Measurements from ENCODE around the gene KRTDAP.

KRTDAP gene

GRCh38 chr19:35531291-35531690 is 41.0 kb upstream of the KRTDAP start:
- in situ Hi-C loops (cut with MboI; ENCODE audit: low pct_unique_long_range_greater_than_20kb, low sequenced_read_pairs, unreplicated experiment) = no loop called here
- no peak for DNase-seq (ENCODE audit: low spot score)
- TF ChIP-seq, protein P1, sequence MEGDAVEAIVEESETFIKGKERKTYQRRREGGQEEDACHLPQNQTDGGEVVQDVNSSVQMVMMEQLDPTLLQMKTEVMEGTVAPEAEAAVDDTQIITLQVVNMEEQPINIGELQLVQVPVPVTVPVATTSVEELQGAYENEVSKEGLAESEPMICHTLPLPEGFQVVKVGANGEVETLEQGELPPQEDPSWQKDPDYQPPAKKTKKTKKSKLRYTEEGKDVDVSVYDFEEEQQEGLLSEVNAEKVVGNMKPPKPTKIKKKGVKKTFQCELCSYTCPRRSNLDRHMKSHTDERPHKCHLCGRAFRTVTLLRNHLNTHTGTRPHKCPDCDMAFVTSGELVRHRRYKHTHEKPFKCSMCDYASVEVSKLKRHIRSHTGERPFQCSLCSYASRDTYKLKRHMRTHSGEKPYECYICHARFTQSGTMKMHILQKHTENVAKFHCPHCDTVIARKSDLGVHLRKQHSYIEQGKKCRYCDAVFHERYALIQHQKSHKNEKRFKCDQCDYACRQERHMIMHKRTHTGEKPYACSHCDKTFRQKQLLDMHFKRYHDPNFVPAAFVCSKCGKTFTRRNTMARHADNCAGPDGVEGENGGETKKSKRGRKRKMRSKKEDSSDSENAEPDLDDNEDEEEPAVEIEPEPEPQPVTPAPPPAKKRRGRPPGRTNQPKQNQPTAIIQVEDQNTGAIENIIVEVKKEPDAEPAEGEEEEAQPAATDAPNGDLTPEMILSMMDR (IDR thresholded peaks at IDR 0.05; ENCODE audit: extremely low read depth, insufficient read depth, missing control alignments) = no peak

GRCh38 chr19:35529241-35530218 is 39.3 kb upstream of the KRTDAP start:
- DNase-seq (ENCODE audit: low spot score) = no peak
- in situ Hi-C loops (cut with MboI; ENCODE audit: low pct_unique_long_range_greater_than_20kb, low sequenced_read_pairs, unreplicated experiment) = no loop called here
- TF ChIP-seq, protein P1 (IDR thresholded peaks at IDR 0.05; ENCODE audit: extremely low read depth, insufficient read depth, missing control alignments) = no peak

- TF ChIP-seq, protein P1 (IDR thresholded peaks at IDR 0.05; ENCODE audit: extremely low read depth, insufficient read depth, missing control alignments) = no peak
- in situ Hi-C loops (cut with MboI; ENCODE audit: low pct_unique_long_range_greater_than_20kb, low sequenced_read_pairs, unreplicated experiment) = no loop called here
- no peak for DNase-seq (ENCODE audit: low spot score)
These were observed 38.2 kb upstream of the KRTDAP start, which contains the start of gene SBSN for GRCh38 chr19:35528218-35529038. Gene SBSN, minus strand, starts transcription at chr19:35528311. Its CDS starts 30 bp downstream, at chr19:35528281.

GRCh38 chr19:35525873-35526272 is 35.6 kb upstream of the KRTDAP start:
- DNase-seq (ENCODE audit: low spot score) = no peak
- TF ChIP-seq, protein P1 (IDR thresholded peaks at IDR 0.05; ENCODE audit: extremely low read depth, insufficient read depth, missing control alignments) = no peak
- in situ Hi-C loops (cut with MboI; ENCODE audit: low pct_unique_long_range_greater_than_20kb, low sequenced_read_pairs, unreplicated experiment) = no loop called here

- in situ Hi-C loops (cut with MboI; ENCODE audit: low pct_unique_long_range_greater_than_20kb, low sequenced_read_pairs, unreplicated experiment) = no loop called here
- TF ChIP-seq, protein P1 (IDR thresholded peaks at IDR 0.05; ENCODE audit: extremely low read depth, insufficient read depth, missing control alignments) = no peak
- no peak for DNase-seq (ENCODE audit: low spot score)
These were observed 34.0 kb upstream of the KRTDAP start for GRCh38 chr19:35524181-35524837.

GRCh38 chr19:35522745-35523327 is 32.6 kb upstream of the KRTDAP start:
- TF ChIP-seq, protein P1 (IDR thresholded peaks at IDR 0.05; ENCODE audit: extremely low read depth, insufficient read depth, missing control alignments) = no peak
- in situ Hi-C loops (cut with MboI; ENCODE audit: low pct_unique_long_range_greater_than_20kb, low sequenced_read_pairs, unreplicated experiment) = no loop called here
- no peak for DNase-seq (ENCODE audit: low spot score)
